T follicular helper cell (primary cell): Measurements from ENCODE around the gene BHMT2.

Source experiments
- DNase-seq: peaks from one replicate; pipeline ENCODE4 v3.0.0-alpha.2; 2020; ENCODE audit warnings: low read depth
- total RNA-seq, 2 experiments: gene quantifications; one replicate each; lab custom pipeline; 2026; lab: John Stamatoyannopoulos, UW

BHMT2 gene
- total RNA-seq, result 0 reads per million in 2 experiments

DNA sequence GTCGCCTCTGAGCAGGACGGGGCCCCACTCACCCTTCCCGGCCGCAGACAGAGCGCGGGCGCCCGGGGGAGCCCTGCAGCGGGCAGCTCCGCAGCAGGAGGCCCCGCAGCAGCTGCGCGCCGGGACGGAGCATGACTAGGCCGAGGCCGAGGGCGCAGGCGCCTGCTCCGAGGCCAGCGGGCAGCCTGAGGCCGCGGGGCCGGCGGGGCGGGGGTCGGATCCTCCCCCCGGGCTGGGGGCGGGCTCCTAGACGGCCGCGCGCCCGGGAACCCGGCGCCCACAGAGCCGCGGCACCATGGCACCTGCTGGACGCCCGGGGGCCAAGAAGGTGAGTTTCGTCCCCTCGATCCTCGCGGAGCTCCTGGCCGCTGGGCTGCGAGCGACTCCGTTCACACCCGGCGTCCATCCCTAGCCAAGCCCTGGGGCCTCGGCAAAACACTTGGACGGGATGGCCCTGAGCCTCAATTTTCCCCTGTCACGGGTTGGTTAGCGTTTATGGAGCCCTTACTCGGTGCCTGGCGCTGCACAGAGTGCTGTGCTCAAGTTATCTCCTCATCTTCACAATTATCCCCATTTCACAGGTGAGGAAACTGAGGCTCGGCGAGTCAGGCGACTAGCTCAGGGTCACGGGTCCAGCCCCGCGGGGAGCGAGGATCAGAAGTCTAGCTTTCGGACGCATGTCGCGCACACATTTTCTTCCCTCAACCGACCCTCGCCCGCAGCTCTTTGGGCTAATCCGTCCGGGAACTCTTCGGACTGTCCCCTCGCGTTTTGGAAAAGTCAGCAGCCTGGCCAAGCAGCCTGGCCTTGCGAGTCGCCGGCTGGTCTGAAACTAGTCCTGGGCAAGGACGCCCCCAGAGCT lies at the start of gene BHMT2, which contains the start of gene DMGDH:
Gene BHMT2 (plus strand): TSS at position 280 of the 862 bp plus-strand sequence. CDS start 16 bp downstream, at position 296.
Gene DMGDH (minus strand): TSS at position 187 of the 862 bp plus-strand sequence. CDS start 54 bp downstream, at position 133.
- no peak for DNase-seq

- peak; percentile 16 for DNase-seq
Observed at GRCh38 chr5:79020861-79021561, 48.6 kb upstream of the BHMT2 start.

DNA sequence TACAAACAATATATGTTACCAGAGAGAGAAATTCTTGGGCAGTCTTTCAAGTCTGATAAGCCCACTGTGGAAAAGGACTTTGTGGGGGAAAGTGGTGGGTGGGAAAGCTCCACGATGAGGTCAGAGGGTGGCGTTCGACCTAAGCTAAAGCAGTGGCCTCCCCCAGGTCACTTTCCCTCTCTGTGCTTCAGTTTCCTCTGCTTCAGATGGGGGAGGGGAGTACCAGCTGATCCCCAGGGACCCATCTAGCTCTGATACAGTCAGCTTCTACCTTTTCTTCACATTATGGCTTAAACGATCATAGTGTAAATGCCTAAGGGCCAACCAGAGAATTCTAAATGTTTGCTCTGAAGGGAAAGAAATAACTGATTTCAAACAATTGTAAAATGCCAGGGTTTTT lies 47.8 kb upstream of the BHMT2 start:
- no peak for DNase-seq

- DNase-seq, result no peak
Observed at GRCh38 chr5:79022771-79023170, 46.8 kb upstream of the BHMT2 start.

DNA sequence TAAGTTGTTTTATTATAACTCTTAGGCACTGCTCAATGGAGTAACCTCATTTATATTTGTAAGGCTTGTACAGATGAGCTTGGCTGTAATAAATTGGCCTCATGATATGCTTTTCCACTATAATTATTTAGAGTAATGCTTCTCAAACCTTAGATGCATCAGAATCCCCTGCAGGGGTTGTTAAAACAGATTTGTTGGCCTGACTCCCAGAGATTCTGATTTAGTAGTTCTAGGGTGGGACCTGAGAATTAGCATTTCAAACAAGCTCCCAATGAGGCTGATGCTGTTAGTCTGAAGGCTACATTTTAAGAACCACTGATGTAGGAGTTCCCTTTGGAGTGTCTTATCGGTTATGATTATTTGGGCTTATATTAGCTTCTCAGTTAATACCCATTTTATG lies 46.2 kb upstream of the BHMT2 start:
- no peak for DNase-seq

DNA sequence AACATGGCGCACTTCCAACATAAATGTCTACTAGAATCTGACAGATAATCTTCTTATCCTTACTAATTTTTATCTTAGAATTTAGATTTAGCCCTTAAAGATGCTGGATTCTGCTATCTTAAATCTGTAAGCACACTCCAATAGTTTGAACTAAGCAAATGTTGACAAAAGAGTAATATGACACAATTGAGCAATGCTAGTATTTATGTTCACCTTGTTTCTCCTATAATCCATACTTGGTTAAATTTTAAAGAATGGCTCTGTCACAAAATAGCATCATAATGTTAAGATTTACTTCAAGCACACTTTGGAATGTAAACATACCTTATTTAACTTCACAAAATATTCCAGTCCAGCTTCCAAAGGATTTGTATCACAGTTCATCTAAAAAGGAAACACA lies 45.6 kb upstream of the BHMT2 start:
- DNase-seq, result no peak

- DNase-seq, result peak; percentile 19
Observed at GRCh38 chr5:79025054-79025472, 44.5 kb upstream of the BHMT2 start.

GRCh38 chr5:79030663-79031484 lies 38.7 kb upstream of the BHMT2 start:
- no peak for DNase-seq

- no peak for DNase-seq
Observed at GRCh38 chr5:79031485-79031867, 38.1 kb upstream of the BHMT2 start.

GRCh38 chr5:79032031-79032695 lies 37.4 kb upstream of the BHMT2 start:
- no peak for DNase-seq

- DNase-seq, result no peak
Observed at GRCh38 chr5:79032782-79033181, 36.8 kb upstream of the BHMT2 start.

DNA sequence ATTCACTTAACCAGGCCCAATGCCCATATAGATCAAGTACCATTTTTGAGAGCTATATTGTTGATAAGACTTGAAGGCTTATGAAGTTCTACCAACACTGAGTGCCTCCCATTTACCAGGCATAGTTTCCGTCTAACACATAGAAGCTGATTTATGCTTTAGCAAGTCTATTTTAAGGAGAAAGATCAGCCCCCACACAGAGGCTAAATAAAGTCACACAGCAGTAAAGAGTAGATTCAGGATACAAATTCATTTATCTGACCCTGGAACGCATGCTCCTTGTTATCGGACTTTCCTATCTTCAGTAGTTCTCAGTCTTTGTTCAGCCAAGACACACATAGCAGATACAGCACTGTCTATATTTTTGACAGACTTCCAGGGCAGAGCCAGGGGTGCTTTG lies 34.3 kb upstream of the BHMT2 start:
- no peak for DNase-seq

GRCh38 chr5:79036769-79037168 lies 32.8 kb upstream of the BHMT2 start:
- no peak for DNase-seq

GRCh38 chr5:79042188-79042587 lies 27.4 kb upstream of the BHMT2 start:
- DNase-seq, result no peak

DNA sequence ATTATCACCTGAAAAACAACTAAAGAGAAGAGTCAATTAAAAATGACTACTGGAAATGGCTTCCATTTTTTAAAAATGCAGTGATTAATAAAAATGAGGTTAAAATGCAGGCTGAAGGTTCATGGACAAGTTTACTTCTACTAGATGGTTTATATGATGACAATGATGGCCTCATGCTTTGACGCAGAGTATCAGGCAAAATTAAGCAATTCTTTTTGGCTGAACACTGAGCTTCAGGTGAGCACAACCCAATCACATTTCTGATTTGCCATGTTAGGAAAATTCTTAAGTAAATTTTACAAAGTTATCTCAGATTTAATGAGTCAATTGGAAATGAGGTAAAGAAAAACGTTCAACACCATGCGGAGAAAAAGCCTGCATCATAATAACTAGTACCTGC lies 22.4 kb upstream of the BHMT2 start:
- DNase-seq, result no peak

GRCh38 chr5:79048437-79048836 lies 21.1 kb upstream of the BHMT2 start:
- no peak for DNase-seq

- DNase-seq, result no peak
Observed at GRCh38 chr5:79050498-79050897, 19.1 kb upstream of the BHMT2 start.

DNA sequence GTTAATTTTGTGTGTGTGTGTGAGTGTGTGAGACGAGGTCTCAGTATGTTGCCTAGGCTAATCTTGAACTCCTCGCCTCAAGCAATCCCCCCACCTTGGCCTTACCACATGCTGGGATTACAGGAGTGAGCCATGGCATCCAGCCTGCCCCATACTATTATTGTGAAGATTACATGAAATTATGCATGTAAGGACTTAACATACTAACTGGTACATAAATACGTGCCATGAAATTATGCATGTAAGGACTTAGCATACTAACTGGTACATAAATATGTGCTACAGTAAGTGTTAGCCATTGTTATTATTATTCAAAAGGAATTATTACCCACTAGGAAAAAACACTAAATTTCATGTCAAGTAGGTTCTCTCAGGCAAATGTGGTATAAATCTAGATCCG lies 16.2 kb upstream of the BHMT2 start:
- DNase-seq, result no peak

- DNase-seq, result no peak
Observed at GRCh38 chr5:79055017-79055416, 14.6 kb upstream of the BHMT2 start.

DNA sequence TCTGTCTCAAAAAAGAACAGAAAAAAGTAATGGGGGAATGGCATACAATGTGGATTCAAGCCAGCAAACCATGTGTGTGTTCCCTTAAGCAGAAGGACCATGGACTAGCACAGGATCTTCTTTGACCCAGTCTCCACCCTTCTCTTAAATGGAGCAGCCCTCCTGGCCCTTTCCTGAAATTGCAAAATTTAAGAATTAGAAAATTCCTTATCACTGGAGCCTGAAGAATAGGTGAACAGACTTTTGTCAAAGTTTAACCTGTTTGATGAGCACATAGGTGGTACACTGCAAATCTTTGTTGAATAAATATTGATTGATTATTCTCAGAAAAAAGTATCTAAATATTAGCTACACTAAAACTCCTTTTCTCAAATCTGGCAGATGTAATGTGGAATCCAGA lies 12.7 kb upstream of the BHMT2 start:
- DNase-seq, result no peak

DNA sequence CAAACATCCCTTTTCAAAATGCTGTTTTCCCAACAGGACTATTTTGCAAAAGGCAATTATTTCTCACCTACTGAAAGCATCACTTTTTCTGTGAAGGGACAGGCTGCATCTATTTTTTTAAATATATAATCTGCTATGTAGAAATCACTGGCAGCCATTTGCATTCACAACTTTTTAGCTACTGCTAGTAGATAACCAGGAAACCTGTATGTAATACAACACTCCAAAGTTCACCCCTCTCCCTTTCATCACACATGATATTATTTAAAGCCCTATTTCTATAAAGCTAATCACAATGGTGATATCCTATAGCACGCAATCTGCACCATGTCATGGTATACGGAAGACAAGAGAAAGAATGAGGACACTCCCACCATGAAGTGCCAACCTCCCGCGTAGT lies 9.9 kb upstream of the BHMT2 start:
- DNase-seq, result no peak

DNA sequence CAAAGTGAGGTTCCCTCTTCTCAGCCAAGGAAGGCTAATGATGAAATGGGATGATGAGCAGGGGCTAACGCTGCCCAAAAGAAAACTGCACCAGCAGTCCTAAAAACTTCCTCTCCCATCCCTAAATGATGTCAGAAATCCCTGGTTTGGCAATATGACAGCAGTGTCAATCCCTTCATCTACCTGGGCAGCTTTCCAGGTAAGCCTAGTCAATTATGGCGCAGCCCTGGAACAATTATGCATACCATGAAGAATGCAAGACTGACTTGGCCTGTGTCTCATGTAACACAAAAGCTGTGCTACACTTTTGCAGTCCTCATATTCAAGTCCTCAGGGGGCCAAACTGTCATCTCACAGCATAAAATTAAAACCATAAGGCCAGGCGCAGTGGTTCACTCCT lies 7.1 kb upstream of the BHMT2 start:
- DNase-seq, result no peak
